ENCODE data around the gene ADARB1.
A peak's percentile ranks its signal among the peaks of the same experiment; 100 is the strongest.

ADARB1 gene

DNA sequence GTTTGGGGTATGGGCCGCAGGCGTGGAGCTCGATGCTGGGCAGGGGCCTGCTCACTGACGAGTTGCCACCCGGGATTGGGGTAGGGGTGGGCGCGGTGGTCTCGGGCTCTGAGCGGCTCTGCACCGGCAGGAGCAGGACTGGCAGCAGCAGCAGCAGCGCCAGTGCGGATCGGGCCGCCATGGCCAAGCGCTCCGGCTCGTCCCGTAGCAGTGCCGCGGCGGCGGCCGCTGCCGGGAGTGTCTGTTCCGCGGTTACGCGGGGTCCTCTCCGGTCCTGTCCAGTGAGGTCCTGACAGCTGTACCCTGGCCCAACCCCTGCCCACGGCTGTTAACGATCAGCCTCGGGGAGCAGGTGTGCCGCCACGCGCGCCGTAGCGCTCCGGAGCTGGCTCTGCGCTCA lies 26.5 kb downstream of the ADARB1 start:
- DNase-seq: no peak

DNA sequence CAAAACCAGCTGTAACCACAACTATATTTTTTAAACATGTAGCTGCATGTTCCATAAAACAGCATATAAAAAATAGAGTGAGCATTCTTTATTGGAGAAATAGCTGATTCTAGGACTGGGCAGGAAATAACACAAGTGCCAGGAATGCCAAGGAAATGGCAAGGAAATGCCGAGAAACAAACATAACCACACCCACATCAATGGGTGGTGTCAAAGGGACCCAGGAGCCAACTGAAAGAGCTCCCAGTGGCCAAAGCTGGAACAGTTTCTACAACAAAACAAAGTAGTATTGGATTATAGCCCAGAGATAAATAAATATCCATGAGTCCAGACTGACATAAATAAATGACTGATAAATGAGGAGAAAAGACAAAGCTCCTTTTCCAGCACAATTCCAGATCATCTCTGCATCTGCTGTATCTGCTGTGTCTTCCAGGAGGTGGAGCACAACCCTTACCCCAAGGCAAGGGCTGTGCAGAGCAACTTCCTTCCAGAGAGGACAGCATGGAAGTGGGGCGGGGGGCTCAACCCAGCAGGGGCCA lies 28.1 kb downstream of the ADARB1 start:
- DNase-seq: no peak

DNA sequence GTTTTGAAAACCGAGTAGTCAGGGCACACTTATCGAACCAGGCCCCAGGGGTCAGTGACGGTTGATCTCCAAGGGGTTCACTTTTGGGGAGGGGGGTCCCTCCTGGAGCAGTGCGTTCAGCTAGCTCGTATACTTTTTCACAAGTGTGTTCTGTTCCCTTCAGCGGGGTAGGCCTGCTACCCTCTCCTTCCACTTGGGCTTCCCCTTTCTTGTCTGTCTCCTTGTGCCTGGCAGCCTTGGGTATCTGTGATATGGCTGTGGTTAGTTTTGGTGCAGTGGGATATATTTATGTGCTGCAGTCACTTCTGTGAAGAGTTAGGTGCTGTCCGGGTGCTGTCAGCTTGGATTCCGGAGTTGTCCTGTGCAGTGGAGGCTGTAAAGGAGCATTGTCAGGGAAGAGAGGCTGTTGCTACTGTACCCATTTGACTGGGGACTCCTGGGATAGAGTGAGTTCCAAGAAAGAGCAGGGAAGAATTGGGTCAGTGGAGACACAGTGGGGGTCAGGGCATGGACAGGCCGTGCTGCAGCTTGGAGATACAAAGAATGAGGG lies 29.7 kb downstream of the ADARB1 start:
- no peak for DNase-seq

DNA sequence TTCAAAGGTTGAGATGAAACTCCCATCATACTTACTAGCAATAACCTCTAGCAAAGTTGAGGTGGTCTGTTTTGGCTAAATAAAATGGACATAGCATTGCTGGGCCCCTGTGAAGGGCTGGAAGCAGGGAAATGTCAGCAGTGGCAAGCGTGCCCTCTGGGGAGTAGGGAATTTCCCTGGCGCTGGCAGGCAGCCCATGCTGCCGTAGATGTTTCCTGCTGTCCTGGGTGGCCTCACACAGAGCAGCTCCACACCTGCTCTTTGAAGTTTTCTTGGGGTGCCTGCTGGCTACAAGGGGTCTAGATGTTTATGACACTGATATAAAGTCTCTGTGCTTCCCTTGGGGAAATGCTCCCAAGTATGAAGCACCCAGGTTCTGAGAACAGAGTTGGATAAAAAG lies 30.2 kb downstream of the ADARB1 start:
- no peak for DNase-seq

DNA sequence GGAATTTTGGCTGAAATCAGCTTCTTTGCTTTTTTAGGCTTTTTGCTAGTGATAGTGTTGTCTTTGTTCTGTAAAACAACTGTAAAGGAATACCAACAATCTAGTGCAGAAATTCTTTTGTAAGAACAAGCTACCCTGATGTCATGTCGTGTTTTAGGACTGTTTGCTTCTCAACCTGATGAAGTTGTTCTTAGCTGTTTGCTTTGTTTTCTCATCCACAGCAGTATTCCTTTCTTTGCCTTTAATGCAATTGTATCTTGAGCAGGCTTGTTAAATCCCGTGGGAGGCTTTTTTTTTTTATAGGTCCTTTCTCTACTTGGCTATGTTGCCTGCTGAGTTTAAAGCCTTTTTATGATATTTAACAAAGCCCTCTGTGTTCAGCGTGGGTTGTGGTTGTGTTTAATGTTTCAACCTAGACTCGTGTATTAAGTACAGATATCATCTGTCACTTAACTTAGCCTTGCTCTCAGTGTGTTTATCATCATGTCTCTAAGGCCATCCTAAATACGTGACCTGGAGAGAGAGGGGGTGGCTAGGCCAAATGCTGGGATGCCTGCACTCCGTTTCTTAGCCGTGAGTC lies 31.6 kb downstream of the ADARB1 start:
- DNase-seq: no peak

DNA sequence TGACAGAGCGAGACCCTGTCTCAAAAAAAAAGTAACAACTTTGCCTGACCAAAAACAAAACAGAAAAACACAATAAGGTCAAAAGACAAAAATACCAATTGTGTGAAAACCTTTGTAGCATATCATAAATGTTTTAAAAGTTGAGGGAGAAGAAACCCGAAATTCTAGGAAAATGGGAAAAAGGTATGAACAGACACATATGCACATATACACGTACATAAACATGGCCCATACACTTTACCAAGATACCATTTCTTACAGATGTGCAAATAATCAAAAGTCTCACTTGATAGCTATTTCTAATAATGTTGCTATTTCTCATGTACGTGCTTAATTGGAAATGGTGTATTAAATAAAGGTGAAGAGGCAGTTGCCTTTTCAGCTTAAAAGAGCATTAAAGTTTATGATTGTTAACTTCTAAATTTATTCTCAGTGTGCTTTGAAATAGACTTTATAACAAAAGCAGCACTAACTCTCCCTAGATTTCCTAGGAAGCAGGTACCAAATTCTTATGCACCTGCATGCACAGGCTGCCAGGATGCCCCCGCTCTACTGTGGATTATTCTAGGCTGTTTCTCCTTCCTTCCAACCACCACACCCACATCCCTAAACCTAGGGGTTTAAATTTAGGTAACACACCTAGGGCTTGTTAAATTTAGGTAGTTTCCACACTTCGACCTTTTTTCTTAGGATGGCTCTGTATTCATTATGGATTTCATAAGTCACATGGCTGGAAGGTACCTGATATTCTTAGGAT lies 33.8 kb downstream of the ADARB1 start:
- DNase-seq: no peak

DNA sequence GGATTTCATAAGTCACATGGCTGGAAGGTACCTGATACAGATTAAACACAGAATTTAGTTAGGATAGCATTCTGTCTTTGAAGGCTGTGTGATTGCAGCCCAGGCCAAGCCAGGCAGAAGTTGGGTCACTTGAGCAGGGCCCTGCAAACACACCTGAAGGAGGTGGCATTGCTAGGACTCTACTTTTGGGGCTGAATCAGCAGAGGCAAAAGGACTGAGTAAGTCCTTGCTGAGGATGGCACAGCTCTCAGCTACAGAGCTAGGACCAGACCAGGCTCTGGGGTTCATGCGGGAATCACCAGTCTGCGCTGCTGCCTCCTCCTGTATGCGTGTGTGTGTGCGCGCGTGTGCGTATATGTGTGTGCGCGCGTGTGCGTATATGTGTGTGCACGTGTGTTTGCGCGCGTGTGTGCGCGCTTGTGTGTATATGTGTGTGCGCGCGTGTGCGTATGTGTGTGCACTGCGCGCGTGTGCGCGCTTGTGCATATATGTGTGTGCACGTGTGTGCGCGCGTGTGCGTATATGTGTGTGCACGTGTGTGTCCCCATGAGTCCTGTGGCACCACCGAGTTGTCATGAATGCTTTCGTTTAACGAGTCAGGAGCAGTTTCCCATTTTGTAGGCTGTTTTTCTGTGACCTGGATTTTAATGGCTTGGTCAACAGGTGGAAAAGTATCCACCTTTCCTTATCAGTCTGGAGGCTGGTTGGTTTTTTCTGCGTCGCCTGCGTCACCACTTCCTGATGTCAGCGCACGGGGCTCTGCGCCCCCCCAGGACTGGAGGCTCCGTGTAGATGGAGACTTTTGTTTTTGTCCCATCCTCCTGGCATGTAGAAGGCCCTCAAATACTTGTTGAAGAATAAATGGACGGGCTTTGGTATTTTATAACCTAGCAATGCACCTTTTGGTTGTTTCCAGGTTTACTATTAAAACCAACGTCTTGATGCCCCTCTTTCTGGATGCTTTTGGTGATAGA lies 34.7 kb downstream of the ADARB1 start:
- DNase-seq: no peak

DNA sequence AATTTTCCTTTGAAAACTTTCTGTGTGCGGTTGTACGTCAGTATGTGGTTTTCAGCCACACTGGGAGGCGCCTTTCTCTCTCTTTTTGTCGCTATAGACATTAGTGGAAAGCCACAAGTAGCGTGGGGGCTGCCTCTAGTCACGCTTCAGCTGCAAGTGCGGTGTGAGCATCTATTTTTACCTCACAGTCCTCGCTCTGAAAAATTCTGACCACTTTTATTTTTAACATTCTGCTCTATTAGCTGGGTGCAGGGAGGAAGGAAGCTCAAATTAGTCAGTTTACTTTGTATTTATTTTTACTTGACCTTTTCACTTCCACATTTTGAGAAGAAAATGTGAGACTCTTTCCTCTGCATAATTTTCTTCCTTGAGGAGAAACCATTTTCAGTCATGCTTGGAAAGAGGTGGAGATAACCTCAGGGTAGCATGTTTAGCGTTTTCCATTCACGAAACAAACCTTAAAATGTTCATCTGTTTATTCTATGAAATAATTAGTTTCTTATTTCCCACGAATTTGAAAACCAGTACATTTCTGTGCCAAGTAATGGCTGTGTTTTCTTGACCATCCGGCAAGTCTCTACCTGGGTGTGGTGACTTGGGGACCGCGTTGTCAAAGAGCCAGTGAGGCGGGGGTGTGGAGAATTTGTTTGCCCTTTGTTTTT lies 35.6 kb downstream of the ADARB1 start:
- peak; percentile 35 for DNase-seq

DNA sequence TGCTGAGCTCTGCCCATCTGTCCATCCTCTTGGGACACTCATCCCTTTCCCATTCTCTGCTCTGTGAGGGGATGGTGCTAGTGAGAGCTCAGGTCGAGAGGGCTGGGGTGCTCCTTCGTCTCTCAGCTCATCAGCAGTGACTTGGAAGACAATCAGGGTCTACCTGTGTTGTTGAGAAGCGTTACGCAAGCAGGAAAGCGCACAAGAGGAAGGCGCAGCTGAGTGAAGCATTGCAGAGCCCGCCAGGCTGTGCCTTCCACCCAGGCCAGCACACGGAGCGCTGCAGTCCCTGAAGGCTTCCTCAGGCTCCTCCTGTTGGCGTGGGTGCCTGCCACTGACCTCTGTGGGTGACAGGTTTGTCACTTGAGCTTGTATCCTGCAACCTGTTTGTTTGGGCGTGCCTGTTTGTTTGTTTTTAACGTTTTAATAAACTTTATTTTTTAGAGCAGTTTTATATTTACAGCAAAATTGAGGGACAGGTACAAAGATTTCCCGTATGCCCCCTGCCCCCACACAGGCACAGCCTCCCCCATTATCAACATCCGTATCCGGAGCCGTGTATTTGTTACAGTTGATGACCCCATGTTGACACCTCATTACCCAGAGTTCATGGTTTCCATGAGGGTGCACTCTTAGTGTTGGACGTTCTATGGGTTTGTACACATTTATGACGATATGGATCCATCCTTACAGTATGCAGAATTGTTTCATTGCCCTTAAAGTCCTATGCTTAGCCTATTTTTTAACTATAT lies 36.7 kb downstream of the ADARB1 start:
- DNase-seq: peak; percentile 23

DNA sequence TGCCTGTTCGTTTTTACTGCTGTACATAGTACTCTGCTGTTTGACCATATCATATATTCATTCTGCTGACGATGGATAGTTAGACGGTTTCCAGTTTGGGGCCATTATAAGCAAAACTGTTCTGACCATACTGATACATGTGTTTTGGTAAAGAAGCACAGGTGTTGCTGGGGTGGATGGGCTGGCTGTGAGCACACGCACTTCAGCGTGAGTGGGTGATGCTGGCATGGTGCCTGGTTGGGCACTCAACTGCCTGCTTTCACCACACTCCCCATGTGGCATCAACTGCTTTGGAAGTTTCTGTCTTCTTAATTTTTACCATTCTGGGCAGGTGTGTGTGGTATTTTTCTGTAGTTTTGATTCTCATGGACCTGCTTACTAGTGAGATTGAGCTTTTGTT lies 37.3 kb downstream of the ADARB1 start:
- no peak for DNase-seq

DNA sequence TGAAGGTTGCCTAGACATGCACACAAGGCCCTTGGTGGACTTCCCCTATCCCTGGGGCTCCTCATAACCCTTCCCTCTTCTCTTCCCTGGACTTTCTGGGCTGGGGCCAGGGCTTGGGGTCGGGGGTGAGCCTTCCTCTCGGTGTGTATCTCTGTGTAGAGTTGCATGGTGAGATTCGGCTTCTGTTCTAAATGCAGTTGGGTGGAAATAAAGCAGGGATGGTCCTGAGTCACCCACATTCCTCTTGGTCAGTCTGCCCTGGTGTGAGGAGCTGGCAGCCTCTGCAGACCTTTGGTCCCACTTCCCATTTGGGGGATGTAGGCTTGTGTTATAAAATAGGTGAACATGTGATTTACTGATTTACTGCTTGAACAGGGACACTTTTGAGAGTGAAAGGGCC lies 38.0 kb downstream of the ADARB1 start:
- DNase-seq: no peak

DNA sequence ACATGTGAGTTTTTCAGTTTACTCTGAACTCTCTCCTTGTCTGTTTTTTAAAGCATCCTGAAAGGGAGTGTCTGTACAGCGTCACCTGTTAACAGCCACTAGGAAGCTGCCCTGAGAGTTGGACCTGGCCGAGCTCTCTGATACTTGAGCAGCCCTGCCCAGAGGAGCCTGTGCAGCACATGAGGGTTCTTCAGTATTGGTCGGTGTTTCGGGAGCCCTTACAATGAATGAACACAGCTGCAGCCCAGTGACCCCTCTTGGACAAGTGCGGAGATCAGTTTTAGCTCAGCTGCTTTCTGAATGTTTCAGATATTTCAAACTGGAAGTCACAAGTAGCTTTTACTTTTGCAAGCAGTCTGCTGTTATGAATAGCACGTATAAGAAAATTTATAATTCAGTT lies 39.2 kb downstream of the ADARB1 start:
- DNase-seq: no peak

DNA sequence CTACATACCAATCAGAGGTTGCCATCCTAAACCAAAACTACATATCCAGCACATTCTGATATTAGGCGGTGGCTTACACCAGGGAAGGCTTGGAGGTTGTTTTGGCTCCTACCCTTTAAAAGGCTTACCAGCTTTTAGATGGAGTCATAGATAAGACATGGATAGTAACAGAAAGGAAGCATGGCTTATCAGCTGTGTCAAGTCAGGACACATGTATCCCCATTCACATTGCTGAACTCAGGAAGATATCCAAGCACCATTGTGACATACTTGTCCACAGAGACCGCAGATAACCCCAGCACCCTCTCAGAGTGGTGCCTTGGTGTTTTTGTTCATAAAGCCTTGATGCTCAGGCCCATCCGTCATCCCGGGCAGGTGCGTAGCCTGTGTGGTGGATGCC lies 39.7 kb downstream of the ADARB1 start:
- no peak for DNase-seq

DNA sequence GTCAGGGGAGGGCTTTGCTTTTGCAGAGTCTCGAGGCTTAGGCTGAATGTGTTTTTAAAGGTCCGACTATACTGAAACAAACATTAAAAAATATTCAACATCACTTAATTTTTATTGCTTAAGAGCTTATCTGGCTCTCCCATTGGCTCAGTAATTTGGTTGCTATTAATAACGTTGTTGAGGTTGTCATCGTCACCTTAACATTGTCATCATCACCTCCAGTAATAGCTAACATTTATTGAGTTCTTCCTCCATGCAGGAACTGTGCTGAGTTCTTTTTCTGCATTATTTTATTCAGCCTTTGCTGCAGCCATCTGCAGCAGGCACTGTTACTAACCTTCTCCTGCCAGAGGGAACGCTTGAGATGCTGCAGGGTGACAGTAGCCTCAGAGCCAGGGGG lies 40.1 kb downstream of the ADARB1 start:
- no peak for DNase-seq

DNA sequence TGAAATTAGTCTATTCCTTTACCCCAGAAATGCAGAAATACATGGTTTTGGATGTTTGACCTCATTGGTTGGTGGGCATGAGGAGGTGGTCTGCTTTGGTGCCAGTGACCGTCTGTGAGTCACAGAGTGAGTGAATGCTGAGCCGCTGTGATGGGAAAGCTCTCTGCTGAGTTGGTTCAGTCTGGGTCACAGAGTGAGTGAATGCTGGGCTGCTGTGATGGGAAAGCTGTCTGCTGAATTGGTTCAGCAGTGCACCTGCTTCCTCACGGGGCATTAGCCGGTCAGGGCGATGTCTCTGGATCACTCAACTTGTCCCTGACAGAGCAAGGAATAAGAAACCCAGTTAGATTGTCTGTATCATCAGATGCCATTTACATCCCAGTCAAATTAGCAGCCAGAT lies 40.8 kb downstream of the ADARB1 start:
- no peak for DNase-seq

DNA sequence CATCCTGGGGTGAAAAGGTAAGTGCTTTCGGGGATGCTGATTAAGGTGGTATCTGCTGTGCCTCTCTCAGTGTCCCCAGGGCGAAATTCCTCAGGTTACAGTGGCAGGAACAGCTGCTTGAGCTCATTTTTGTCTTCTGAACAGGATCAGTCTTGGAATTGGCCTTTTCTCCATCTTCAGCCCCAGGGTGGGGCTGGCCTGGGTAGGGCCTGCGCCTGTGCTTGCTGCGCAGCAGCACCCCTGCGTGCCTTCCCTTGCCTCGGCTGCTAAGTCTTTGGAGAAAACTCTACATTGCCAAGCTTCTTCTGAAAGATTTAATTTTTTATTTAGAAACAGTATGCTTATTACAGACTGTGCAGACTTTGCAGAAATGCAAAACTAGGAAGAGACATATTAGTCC lies 41.7 kb downstream of the ADARB1 start:
- DNase-seq: no peak

DNA sequence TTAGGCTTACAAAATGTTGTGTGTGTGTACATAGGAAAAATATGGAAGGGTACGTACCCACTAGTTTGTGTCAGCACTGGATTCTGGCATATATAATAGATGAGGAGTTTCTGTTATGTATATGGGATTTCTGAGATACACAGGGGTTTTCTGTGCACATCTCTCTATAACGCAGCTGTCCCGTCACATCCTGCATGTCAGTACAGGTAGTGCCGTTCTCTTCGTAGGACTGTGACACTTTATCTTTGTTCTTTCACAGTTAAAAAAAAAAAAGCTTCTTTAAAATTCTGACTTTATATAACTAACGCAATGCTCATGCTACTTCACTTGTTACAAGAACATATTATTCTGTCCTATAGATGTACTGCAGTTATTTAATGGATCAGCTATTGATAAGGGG lies 42.9 kb downstream of the ADARB1 start:
- DNase-seq: no peak

DNA sequence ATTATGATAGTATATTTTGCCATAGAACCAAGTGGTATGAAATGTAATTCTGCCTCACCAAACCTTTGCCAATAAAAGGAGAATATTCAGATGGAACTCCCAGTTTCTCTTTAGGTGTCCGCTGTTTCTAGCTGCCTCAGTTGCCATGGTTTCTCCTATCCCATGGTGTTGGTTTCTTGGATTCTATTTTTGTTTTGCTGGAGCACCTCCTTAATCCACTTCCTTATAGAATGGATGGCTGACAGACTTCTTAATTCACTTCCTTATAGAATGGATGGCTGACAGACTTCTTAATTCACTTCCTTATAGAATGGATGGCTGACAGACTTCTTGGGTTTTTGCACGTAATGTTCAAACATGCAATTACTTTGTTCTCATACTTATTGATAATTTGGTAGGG lies 43.7 kb downstream of the ADARB1 start:
- DNase-seq: no peak

DNA sequence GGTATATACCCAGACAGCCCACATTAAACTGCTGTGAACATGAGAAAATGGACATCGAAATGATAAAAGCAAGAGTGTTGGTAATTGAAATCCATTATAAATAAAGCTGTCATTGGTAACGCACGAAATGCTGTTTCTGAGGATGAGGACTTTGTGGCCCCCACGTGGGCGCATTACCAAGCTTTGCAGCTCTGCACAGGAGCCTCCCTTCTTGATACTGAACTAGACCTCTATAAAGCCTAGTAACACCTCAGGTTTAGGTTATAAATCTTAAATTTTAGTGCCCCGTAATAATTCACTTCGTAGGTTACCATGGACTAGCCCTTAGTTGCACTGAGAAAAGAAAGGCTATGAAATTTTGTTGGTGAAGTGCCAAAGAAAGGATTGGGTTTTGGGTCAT lies 45.4 kb downstream of the ADARB1 start:
- DNase-seq: no peak

DNA sequence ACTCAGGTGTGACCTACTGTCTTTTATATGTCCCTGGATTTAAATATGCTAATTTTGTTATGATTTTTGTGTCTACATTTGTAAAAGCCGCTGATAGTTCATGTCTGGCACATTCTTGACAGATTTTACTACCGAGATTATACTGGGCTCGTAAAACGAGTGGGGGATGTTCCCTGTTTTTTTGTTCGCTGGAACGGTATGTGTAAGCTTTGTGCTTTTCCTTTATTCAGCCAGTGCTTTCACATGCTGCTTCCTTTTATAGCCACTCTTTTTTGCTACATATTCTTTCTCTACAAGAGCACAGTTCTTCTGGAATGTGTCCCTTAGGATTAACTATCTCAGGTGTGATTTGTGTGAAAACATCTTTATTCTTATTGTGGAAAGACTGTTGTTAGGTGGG lies 46.6 kb downstream of the ADARB1 start:
- DNase-seq: no peak

DNA sequence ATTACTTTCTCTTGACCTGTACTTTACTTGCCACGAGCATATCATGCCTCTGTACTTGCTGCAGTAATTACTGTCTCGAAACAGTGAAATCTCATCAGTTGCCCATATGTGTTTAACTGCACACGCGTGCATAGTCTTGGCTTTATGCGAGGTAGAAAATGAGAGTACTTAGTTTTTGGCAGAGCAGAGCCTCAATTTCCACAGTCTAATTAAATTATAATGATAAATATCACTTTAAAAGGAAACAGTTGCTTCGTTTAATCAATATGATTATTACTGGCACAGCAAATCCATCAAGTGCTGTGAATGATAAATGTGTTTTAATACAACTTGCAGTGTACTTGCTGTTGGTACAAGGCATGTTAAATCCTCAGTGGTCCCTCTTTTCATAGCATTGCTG lies 47.6 kb downstream of the ADARB1 start:
- no peak for DNase-seq

All from inflammatory macrophage treated with lipopolysaccharide for 4 hours (primary cell).